ENCODE results near the gene NTM.

DNA sequence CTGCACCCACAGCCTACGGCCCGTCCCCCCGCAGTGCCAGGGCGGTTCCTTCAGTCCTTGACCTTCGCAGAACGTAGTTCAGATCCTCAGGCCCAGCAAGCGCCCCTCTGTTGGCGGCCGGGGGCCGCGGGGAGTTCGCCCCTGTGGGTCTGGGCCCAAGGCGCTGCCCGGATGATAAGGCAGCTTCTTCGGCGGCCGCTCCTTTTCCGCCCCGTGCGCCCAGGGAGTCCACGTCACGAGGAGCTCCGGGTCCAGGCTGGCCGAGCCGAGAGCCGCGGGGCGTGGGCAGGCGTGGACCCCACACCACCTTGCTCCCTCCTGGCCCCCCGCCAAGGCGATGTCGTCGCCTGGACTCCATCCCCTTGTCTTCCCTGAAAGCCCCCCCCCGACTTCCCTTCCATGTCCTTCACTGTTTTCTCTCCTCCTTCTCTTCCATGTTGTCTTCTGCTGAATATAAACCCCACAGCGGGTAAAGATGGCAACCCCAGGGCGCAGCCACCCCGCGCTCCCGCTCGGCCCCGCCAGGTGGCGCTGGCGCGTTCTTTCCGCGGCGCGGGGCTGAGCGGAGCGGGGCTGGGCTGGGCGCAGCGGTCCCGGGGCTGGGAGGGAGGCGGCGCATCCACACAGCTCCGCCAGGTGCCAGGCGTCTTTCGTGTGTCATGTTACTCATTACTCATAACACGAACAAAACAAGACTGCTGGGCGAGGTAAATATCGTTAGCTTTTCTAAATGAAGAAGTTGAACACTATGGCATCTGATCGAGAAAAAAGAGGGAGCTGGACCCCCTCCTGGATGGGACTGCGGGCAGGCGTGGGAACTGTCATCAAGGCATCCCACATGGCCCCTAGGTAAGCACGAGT lies 321.0 kb downstream of the NTM start:
- TF ChIP-seq CTCF (IDR thresholded peaks at IDR 0.05), result peak in 1 of 3 donors; percentile 20
- no peak for TF ChIP-seq POLR2A (IDR thresholded peaks at IDR 0.05)

Measured in breast epithelium (tissue), 3 donors.